Activated CD8-positive, alpha-beta T cell treated with anti-CD3 and anti-CD28 coated beads for 36 hours (primary cell): ENCODE results near the gene LRRTM4. TPM values are rescaled to one million over a fixed set of nuclear protein-coding genes. Genes with fewer than 3 reads are reported as not detected.

ENCODE experiments used
- ATAC-seq: fragments of 200-7000 bp; cut with Tn5 transposase; one replicate; pipeline ENCODE4 v1.10.0; 2021; ENCODE audit warnings: mild to moderate bottlenecking, moderate library complexity
- CTCF ChIA-PET: fragments of 350-600 bp; sonication (Branson Sonifier 250); formaldehyde crosslinking; loops from one replicate; lab custom pipeline; 2021; ENCODE audit warnings: antibody characterized with exemption; lab: Charles Lee
- POLR2A ChIA-PET: fragments of 350-600 bp; sonication (Branson Sonifier 250); formaldehyde crosslinking; loops from one replicate; lab custom pipeline; 2021; ENCODE audit warnings: antibody characterized with exemption; lab: Charles Lee
- DNase-seq: peaks from one replicate; pipeline ENCODE4 v3.0.0-alpha.2; 2020
- H3K27ac Mint-ChIP-seq: one replicate; pipeline ENCODE4 v1.8.0; 2021; ENCODE audit warnings: mild to moderate bottlenecking, mixed read lengths
- H3K27me3 Mint-ChIP-seq: one replicate; pipeline ENCODE4 v1.8.0; 2021; ENCODE audit warnings: mixed read lengths
- H3K36me3 Mint-ChIP-seq: one replicate; pipeline ENCODE4 v1.8.0; 2021; ENCODE audit warnings: low read depth, mixed read lengths
- H3K4me1 Mint-ChIP-seq: one replicate; pipeline ENCODE4 v1.8.0; 2021; ENCODE audit warnings: low read depth, mixed read lengths
- H3K4me3 Mint-ChIP-seq: one replicate; pipeline ENCODE4 v1.8.0; 2021; ENCODE audit warnings: mild to moderate bottlenecking, moderate library complexity, mixed read lengths
- H3K9me3 Mint-ChIP-seq: one replicate; pipeline ENCODE4 v1.8.0; 2021; ENCODE audit warnings: mixed read lengths
- CTCF ChIP-seq: fragments of 200-600 bp; IDR thresholded peaks from one replicate; pipeline ENCODE4 v1.8.0; 2022; ENCODE audit warnings: antibody characterized with exemption, mild to moderate bottlenecking
- intact Hi-C: fragments of 100-400 bp; cut with micrococcal nuclease; formaldehyde crosslinking; loops from one replicate; pipeline ENCODE4 v1.10.0; 2022
- total RNA-seq, 2 experiments: library from RNA; stranded (reverse); gene quantifications; one replicate each; pipeline ENCODE4 v1.2.3, GENCODE V29; 2021

LRRTM4 gene
- total RNA-seq, 2 experiments from 2014 or later: not detected

GRCh38 chr2:77484026-77484425 lies 38.1 kb downstream of the LRRTM4 start:
- ChIA-PET POLR2A (no interaction called here), CTCF (no interaction called here)
- Mint-ChIP-seq H3K27ac (no peak overlapping the region), H3K9me3 (peaks cover 7% of the 10 kb centered on the region), H3K36me3 (no peaks in the 10 kb centered on the region), H3K4me3 (no peak overlapping the region), H3K27me3 (no peaks in the 10 kb centered on the region), H3K4me1 (no peaks in the 10 kb centered on the region)
- intact Hi-C loops: no loop called here
- DNase-seq (no peak), ATAC-seq (no peak)
- no peak for TF ChIP-seq CTCF

- DNase-seq: no peak
- H3K9me3 Mint-ChIP-seq: peaks cover 10% of the 10 kb centered on the region
- no peak overlapping the region for H3K27ac Mint-ChIP-seq
- no peaks in the 10 kb centered on the region for H3K36me3 Mint-ChIP-seq
- no peak for ATAC-seq
- ChIA-PET POLR2A (no interaction called here), CTCF (no interaction called here)
- no peak for TF ChIP-seq CTCF
- intact Hi-C loops: no loop called here
- no peaks in the 10 kb centered on the region for H3K27me3 Mint-ChIP-seq
- no peaks in the 10 kb centered on the region for H3K4me1 Mint-ChIP-seq
- no peak overlapping the region for H3K4me3 Mint-ChIP-seq
These were observed 42.3 kb downstream of the LRRTM4 start for GRCh38 chr2:77479895-77480294.

- no peak overlapping the region for H3K27ac Mint-ChIP-seq
- ChIA-PET CTCF (no interaction called here), POLR2A (no interaction called here)
- H3K27me3 Mint-ChIP-seq: no peaks in the 10 kb centered on the region
- intact Hi-C loops: no loop called here
- ATAC-seq (no peak), DNase-seq (no peak)
- H3K4me1 Mint-ChIP-seq: no peaks in the 10 kb centered on the region
- H3K9me3 Mint-ChIP-seq: peaks cover 10% of the 10 kb centered on the region
- H3K36me3 Mint-ChIP-seq: no peaks in the 10 kb centered on the region
- H3K4me3 Mint-ChIP-seq: no peak overlapping the region
- TF ChIP-seq CTCF: no peak
These were observed 42.8 kb downstream of the LRRTM4 start for GRCh38 chr2:77479395-77479794.

- no peak overlapping the region for H3K27ac Mint-ChIP-seq
- H3K4me1 Mint-ChIP-seq: no peaks in the 10 kb centered on the region
- POLR2A ChIA-PET: no interaction called here
- H3K4me3 Mint-ChIP-seq: no peak overlapping the region
- H3K9me3 Mint-ChIP-seq: peaks cover 22% of the 10 kb centered on the region
- TF ChIP-seq CTCF: no peak
- ATAC-seq (no peak), DNase-seq (no peak)
- CTCF ChIA-PET: no interaction called here
- no peaks in the 10 kb centered on the region for H3K27me3 Mint-ChIP-seq
- H3K36me3 Mint-ChIP-seq: no peaks in the 10 kb centered on the region
- intact Hi-C loops: no loop called here
These were observed 52.1 kb downstream of the LRRTM4 start for GRCh38 chr2:77470096-77470495.

GRCh38 chr2:77469106-77469505 lies 53.1 kb downstream of the LRRTM4 start:
- Mint-ChIP-seq H3K27ac (no peak overlapping the region), H3K27me3 (no peaks in the 10 kb centered on the region), H3K4me1 (no peaks in the 10 kb centered on the region), H3K36me3 (no peaks in the 10 kb centered on the region), H3K4me3 (no peak overlapping the region), H3K9me3 (peaks cover 20% of the 10 kb centered on the region)
- CTCF ChIA-PET: no interaction called here
- no peak for DNase-seq
- POLR2A ChIA-PET: no interaction called here
- intact Hi-C loops: no loop called here
- no peak for ATAC-seq
- no peak for TF ChIP-seq CTCF
